ENCODE results near the gene SMIM29. TPM values are rescaled to one million over a fixed set of nuclear protein-coding genes. Genes with fewer than 3 reads are reported as not detected.
A peak's percentile ranks its signal among the peaks of the same experiment; 100 is the strongest.

Gene SMIM29
- total RNA-seq, 2 experiments from 2014 or later: 22.0 to 23.9 TPM

- POLR2A ChIA-PET: no interaction called here
Measured at GRCh38 chr6:34284563-34285447, 36.0 kb upstream of the SMIM29 start.

DNA sequence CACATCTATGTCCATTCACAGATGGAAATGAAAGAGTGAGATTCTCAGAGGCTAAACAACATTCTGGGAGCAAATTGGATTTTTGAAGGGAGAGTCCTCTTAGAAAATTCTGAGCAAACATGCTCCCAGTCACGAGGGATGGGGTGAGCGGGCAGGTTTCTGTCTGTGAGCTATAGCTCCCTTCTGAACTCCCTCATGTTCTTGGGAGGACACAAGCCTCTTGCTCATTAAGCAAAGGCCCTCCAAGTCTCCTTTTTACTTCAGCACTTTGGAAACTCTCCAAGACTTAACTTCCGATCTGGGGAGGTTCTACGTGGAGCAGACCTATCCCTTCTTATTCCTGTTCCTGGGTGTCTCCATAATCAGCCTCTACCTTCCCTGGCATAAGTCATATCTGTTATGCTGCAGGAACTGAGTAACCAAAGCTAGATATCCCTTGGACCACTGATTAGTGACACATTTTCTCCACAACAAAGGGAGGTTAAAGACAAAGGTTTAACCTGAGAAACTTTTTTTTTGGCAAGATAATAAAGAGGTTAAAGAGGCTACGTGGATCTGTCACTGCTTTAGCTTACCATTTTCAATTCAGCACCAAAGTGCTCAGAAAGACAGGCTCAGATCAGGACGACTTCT lies 33.0 kb upstream of the SMIM29 start:
- Histone ChIP-seq H3K9me3 (ENCODE audit: control insufficient read depth in 1 of 2, insufficient read depth in 1 of 2, low read length in 2 of 2) (no peaks in the 10 kb centered on the region), H3K4me1 (ENCODE audit: insufficient read depth, low read length) (peaks cover 8% of the 10 kb centered on the region), H3K4me3 (ENCODE audit: low read length) (no peak overlapping the region), H3K36me3 (ENCODE audit: insufficient read depth, low read length) (peaks cover 6% of the 10 kb centered on the region), H3K27ac (ENCODE audit: low read depth in 1 of 2, low read length in 2 of 2) (no peak overlapping the region), H3K27me3 (ENCODE audit: control insufficient read depth in 1 of 2, insufficient read depth in 2 of 2, low read length in 2 of 2) (no peaks in the 10 kb centered on the region)
- POLR2A ChIA-PET: no interaction called here
- DNase-seq (no peak), ATAC-seq (ENCODE audit: poor library complexity) (no peak)
- no peaks in the 10 kb centered on the region for H3K27me3 Mint-ChIP-seq
- TF ChIP-seq CTCF (IDR thresholded peaks at IDR 0.05): no peak
- H3K36me3 Mint-ChIP-seq (ENCODE audit: low read depth): peaks cover 58% of the 10 kb centered on the region
- CTCF ChIA-PET: no interaction called here
- no peak overlapping the region for H3K4me3 Mint-ChIP-seq
- intact Hi-C loops (cut with DNase I, micrococcal nuclease): no loop called here
- H3K9me3 Mint-ChIP-seq: no peaks in the 10 kb centered on the region
- H3K4me1 Mint-ChIP-seq (ENCODE audit: low read depth): peaks cover 15% of the 10 kb centered on the region
- no peak overlapping the region for H3K27ac Mint-ChIP-seq

More at GRCh38 chr6:34284563-34285447, 36.0 kb upstream of the SMIM29 start:
- peak in 3 of 14 experiments; percentile 16 to 49 (median 34) for DNase-seq
- Mint-ChIP-seq H3K4me1 (ENCODE audit: low read depth) (peaks cover 21% of the 10 kb centered on the region), H3K9me3 (no peaks in the 10 kb centered on the region), H3K36me3 (ENCODE audit: low read depth) (peaks cover 72% of the 10 kb centered on the region), H3K27me3 (no peaks in the 10 kb centered on the region), H3K4me3 (no peak overlapping the region), H3K27ac (peak overlapping the region; percentile 34)
- Histone ChIP-seq H3K4me1 (ENCODE audit: insufficient read depth, low read length) (peaks cover 6% of the 10 kb centered on the region), H3K4me3 (ENCODE audit: low read length) (no peak overlapping the region), H3K27me3 (ENCODE audit: control insufficient read depth in 1 of 2, insufficient read depth in 2 of 2, low read length in 2 of 2) (no peaks in the 10 kb centered on the region), H3K27ac (ENCODE audit: low read depth in 1 of 2, low read length in 2 of 2) (no peak overlapping the region), H3K36me3 (ENCODE audit: insufficient read depth, low read length) (peaks cover 13% of the 10 kb centered on the region), H3K9me3 (ENCODE audit: control insufficient read depth in 1 of 2, insufficient read depth in 1 of 2, low read length in 2 of 2) (no peaks in the 10 kb centered on the region)
- intact Hi-C loops (cut with DNase I, micrococcal nuclease): no loop called here
- no peak for TF ChIP-seq CTCF (IDR thresholded peaks at IDR 0.05)
- CTCF ChIA-PET: no interaction called here
- ATAC-seq (ENCODE audit: poor library complexity): no peak

DNA sequence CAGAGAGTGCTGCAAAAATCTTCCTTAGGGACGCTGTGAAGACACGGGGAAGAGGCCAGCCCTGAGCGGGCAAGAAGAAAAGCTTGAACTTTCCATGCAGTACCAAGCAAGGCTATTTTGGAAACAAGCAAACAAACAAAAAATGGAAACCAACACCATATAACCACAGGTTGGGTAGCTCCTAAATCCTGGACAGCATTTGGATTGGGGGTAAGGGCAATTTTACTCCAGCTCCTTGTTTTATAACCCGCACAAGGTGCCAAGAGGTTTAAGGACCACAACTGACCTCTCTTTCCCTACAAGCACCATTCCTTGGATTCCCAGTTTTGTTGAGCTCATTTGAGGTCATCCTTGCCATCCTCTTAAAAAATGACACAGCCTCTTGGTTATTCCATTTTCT lies 31.4 kb upstream of the SMIM29 start:
- Mint-ChIP-seq H3K36me3 (ENCODE audit: low read depth) (peaks cover 44% of the 10 kb centered on the region), H3K27ac (no peak overlapping the region), H3K9me3 (no peaks in the 10 kb centered on the region), H3K4me1 (ENCODE audit: low read depth) (peaks cover 10% of the 10 kb centered on the region), H3K4me3 (no peak overlapping the region), H3K27me3 (no peaks in the 10 kb centered on the region)
- Histone ChIP-seq H3K27me3 (ENCODE audit: control insufficient read depth in 1 of 2, insufficient read depth in 2 of 2, low read length in 2 of 2) (no peaks in the 10 kb centered on the region), H3K4me3 (ENCODE audit: low read length) (no peak overlapping the region), H3K9me3 (ENCODE audit: control insufficient read depth in 1 of 2, insufficient read depth in 1 of 2, low read length in 2 of 2) (no peaks in the 10 kb centered on the region), H3K27ac (ENCODE audit: low read depth in 1 of 2, low read length in 2 of 2) (no peak overlapping the region), H3K36me3 (ENCODE audit: insufficient read depth, low read length) (peaks cover 6% of the 10 kb centered on the region), H3K4me1 (ENCODE audit: insufficient read depth, low read length) (peaks cover 8% of the 10 kb centered on the region)
- intact Hi-C loops (cut with DNase I, micrococcal nuclease): no loop called here
- ChIA-PET CTCF (interaction anchor here (0.6 to 1.5 kb wide), 2 partner anchors 31 to 62 kb away, joined by 5 read pairs; partner anchors contain the start of gene SMIM29), POLR2A (no interaction called here)
- ATAC-seq (ENCODE audit: poor library complexity) (no peak), DNase-seq (no peak)
- TF ChIP-seq CTCF (IDR thresholded peaks at IDR 0.05): no peak

All from CD4-positive, alpha-beta T cell (primary cell).